ENCODE results near the gene ZNF71. TPM values are rescaled to one million over a fixed set of nuclear protein-coding genes. Genes with fewer than 3 reads are reported as not detected.
A peak's percentile ranks its signal among the peaks of the same experiment; 100 is the strongest.
"Not testable (repeated sequence)": the region's sequence is repeated elsewhere in the genome, so short reads cannot be mapped to it uniquely, and the experiment has no call there.

Gene ZNF71
- total RNA-seq, 1 donor, result 7.2 TPM

- Histone ChIP-seq H3K27me3 (ENCODE audit: insufficient read depth, low read length) (no peaks in the 10 kb centered on the region), H3K4me3 (ENCODE audit: insufficient read depth, low read length) (no peak overlapping the region), H4K20me1 (ENCODE audit: insufficient read depth, low read length) (no peaks in the 10 kb centered on the region), H2AFZ (ENCODE audit: low read length) (no peak overlapping the region), H3K9me3 (ENCODE audit: low read depth, low read length) (no peaks in the 10 kb centered on the region), H3K36me3 (ENCODE audit: insufficient read depth, low read length) (no peaks in the 10 kb centered on the region), H3K27ac (ENCODE audit: low read depth, low read length) (no peak overlapping the region), H3K4me2 (ENCODE audit: insufficient read depth, low read length) (no peak overlapping the region), H3K4me1 (ENCODE audit: insufficient read depth, low read length) (no peaks in the 10 kb centered on the region), H3K79me2 (ENCODE audit: insufficient read depth, low read length) (no peaks in the 10 kb centered on the region)
- no peak for TF ChIP-seq CTCF (IDR thresholded peaks at IDR 0.05; ENCODE audit: extremely low read depth, low read depth, low read length)
- DNase-seq (ENCODE audit: insufficient read length, low spot score, missing footprints), result peak; percentile 61
Observed at GRCh38 chr19:56668676-56669075, 73.6 kb downstream of the ZNF71 start.

- Histone ChIP-seq H3K79me2 (ENCODE audit: insufficient read depth, low read length) (no peaks in the 10 kb centered on the region), H3K36me3 (ENCODE audit: insufficient read depth, low read length) (no peaks in the 10 kb centered on the region), H3K4me2 (ENCODE audit: insufficient read depth, low read length) (no peak overlapping the region), H3K27me3 (ENCODE audit: insufficient read depth, low read length) (no peaks in the 10 kb centered on the region), H3K27ac (ENCODE audit: low read depth, low read length) (no peak overlapping the region), H2AFZ (ENCODE audit: low read length) (no peak overlapping the region), H3K9me3 (ENCODE audit: low read depth, low read length) (no peaks in the 10 kb centered on the region), H4K20me1 (ENCODE audit: insufficient read depth, low read length) (no peaks in the 10 kb centered on the region), H3K4me3 (ENCODE audit: insufficient read depth, low read length) (no peak overlapping the region), H3K4me1 (ENCODE audit: insufficient read depth, low read length) (no peaks in the 10 kb centered on the region)
- TF ChIP-seq CTCF (IDR thresholded peaks at IDR 0.05; ENCODE audit: extremely low read depth, low read depth, low read length), result no peak
- DNase-seq (ENCODE audit: insufficient read length, low spot score, missing footprints), result no peak
Observed at GRCh38 chr19:56670401-56670960, 75.4 kb downstream of the ZNF71 start.

- Histone ChIP-seq H3K79me2 (ENCODE audit: insufficient read depth, low read length) (no peaks in the 10 kb centered on the region), H3K36me3 (ENCODE audit: insufficient read depth, low read length) (no peaks in the 10 kb centered on the region), H3K4me3 (ENCODE audit: insufficient read depth, low read length) (peak overlapping the region; percentile 33), H3K4me1 (ENCODE audit: insufficient read depth, low read length) (no peaks in the 10 kb centered on the region), H3K27me3 (ENCODE audit: insufficient read depth, low read length) (no peaks in the 10 kb centered on the region), H3K27ac (ENCODE audit: low read depth, low read length) (no peak overlapping the region), H2AFZ (ENCODE audit: low read length) (peak overlapping the region; percentile 59), H3K9me3 (ENCODE audit: low read depth, low read length) (no peaks in the 10 kb centered on the region), H3K4me2 (ENCODE audit: insufficient read depth, low read length) (no peak overlapping the region), H4K20me1 (ENCODE audit: insufficient read depth, low read length) (no peaks in the 10 kb centered on the region)
- DNase-seq (ENCODE audit: insufficient read length, low spot score, missing footprints), result no peak
- TF ChIP-seq CTCF (IDR thresholded peaks at IDR 0.05; ENCODE audit: extremely low read depth, low read depth, low read length), result no peak
Observed at GRCh38 chr19:56670961-56671612, 76.0 kb downstream of the ZNF71 start.

- H3K36me3 ChIP-seq (ENCODE audit: insufficient read depth, low read length), result no peaks in the 10 kb centered on the region
- no peak within 1 kb of the TSS for H3K27ac ChIP-seq (ENCODE audit: low read depth, low read length)
- peak within 1 kb of the TSS; percentile 59 for H2AFZ ChIP-seq (ENCODE audit: low read length)
- no peaks in the 10 kb centered on the region for H3K27me3 ChIP-seq (ENCODE audit: insufficient read depth, low read length)
- no peak for TF ChIP-seq CTCF (IDR thresholded peaks at IDR 0.05; ENCODE audit: extremely low read depth, low read depth, low read length)
- H3K4me2 ChIP-seq (ENCODE audit: insufficient read depth, low read length), result no peak within 1 kb of the TSS
- H3K79me2 ChIP-seq (ENCODE audit: insufficient read depth, low read length), result no peaks in the 10 kb centered on the region
- peak; percentile 95 for DNase-seq (ENCODE audit: insufficient read length, low spot score, missing footprints)
- no peaks in the 10 kb centered on the region for H4K20me1 ChIP-seq (ENCODE audit: insufficient read depth, low read length)
- H3K9me3 ChIP-seq (ENCODE audit: low read depth, low read length), result no peaks in the 10 kb centered on the region
- peak within 1 kb of the TSS; percentile 33 for H3K4me3 ChIP-seq (ENCODE audit: insufficient read depth, low read length)
- no peaks in the 10 kb centered on the region for H3K4me1 ChIP-seq (ENCODE audit: insufficient read depth, low read length)
Observed at GRCh38 chr19:56671613-56671994, 76.5 kb downstream of the ZNF71 start, which contains the start of gene ZNF835. Gene ZNF835, minus strand, starts transcription at chr19:56671757. Its CDS starts 6,559 bp downstream, at chr19:56665198.

- H3K9me3 ChIP-seq (ENCODE audit: low read depth, low read length); H2AFZ ChIP-seq (ENCODE audit: low read length); H3K36me3 ChIP-seq (ENCODE audit: insufficient read depth, low read length); H3K4me1 ChIP-seq (ENCODE audit: insufficient read depth, low read length); H4K20me1 ChIP-seq (ENCODE audit: insufficient read depth, low read length); DNase-seq (ENCODE audit: insufficient read length, low spot score, missing footprints); H3K4me2 ChIP-seq (ENCODE audit: insufficient read depth, low read length); H3K4me3 ChIP-seq (ENCODE audit: insufficient read depth, low read length); H3K79me2 ChIP-seq (ENCODE audit: insufficient read depth, low read length); H3K27me3 ChIP-seq (ENCODE audit: insufficient read depth, low read length); H3K27ac ChIP-seq (ENCODE audit: low read depth, low read length): not testable (repeated sequence)
Observed at GRCh38 chr19:56672610-56673009, 77.5 kb downstream of the ZNF71 start.

All from osteoblast (primary cell).